Retinal pigment epithelial cell (primary cell): Measurements from ENCODE around the gene TCTA.

ENCODE experiments used
- DNase-seq: peaks from one replicate; pipeline ENCODE4 v3.0.0-alpha.2; 2010; ENCODE audit warnings: low read depth
- H3K4me3 ChIP-seq: 2 replicates; pipeline ENCODE4 v1.5.1; 2011; ENCODE audit warnings: mild to moderate bottlenecking, low read length, control low read depth, moderate library complexity
- TF ChIP-seq, protein P1 (sequence below): conservative IDR thresholded peaks from 2 replicates; pipeline ENCODE4 v1.5.1; 2011; ENCODE audit warnings: low read depth, low read length, control low read depth, inconsistent platforms

The TCTA gene

GRCh38 chr3:49460188-49460890 lies 48.1 kb downstream of the TCTA start:
- H3K4me3 ChIP-seq = no peak overlapping the region
- TF ChIP-seq, protein P1, sequence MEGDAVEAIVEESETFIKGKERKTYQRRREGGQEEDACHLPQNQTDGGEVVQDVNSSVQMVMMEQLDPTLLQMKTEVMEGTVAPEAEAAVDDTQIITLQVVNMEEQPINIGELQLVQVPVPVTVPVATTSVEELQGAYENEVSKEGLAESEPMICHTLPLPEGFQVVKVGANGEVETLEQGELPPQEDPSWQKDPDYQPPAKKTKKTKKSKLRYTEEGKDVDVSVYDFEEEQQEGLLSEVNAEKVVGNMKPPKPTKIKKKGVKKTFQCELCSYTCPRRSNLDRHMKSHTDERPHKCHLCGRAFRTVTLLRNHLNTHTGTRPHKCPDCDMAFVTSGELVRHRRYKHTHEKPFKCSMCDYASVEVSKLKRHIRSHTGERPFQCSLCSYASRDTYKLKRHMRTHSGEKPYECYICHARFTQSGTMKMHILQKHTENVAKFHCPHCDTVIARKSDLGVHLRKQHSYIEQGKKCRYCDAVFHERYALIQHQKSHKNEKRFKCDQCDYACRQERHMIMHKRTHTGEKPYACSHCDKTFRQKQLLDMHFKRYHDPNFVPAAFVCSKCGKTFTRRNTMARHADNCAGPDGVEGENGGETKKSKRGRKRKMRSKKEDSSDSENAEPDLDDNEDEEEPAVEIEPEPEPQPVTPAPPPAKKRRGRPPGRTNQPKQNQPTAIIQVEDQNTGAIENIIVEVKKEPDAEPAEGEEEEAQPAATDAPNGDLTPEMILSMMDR = no peak
- DNase-seq = no peak

DNA sequence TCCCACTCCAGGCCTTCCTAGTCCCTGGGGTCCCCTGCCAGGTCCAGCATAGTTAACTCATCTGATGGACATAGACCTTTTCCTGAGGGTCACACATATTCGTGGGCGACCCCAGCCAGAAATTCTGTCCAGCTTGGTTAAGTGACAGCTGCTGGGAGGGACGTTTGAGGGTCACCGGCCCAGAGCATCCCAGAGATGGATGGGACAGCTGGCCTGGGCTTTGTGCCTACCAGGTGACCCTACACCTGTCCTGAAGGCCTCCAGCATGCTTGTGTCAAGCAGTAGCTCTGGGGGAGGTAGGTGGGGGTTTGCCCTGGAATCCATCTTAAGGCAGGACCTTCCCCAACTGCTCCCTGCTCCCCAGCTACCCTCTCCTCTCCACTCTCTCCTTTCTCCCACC lies 48.7 kb downstream of the TCTA start:
- DNase-seq = no peak
- TF ChIP-seq, protein P1 = no peak
- no peak overlapping the region for H3K4me3 ChIP-seq

DNA sequence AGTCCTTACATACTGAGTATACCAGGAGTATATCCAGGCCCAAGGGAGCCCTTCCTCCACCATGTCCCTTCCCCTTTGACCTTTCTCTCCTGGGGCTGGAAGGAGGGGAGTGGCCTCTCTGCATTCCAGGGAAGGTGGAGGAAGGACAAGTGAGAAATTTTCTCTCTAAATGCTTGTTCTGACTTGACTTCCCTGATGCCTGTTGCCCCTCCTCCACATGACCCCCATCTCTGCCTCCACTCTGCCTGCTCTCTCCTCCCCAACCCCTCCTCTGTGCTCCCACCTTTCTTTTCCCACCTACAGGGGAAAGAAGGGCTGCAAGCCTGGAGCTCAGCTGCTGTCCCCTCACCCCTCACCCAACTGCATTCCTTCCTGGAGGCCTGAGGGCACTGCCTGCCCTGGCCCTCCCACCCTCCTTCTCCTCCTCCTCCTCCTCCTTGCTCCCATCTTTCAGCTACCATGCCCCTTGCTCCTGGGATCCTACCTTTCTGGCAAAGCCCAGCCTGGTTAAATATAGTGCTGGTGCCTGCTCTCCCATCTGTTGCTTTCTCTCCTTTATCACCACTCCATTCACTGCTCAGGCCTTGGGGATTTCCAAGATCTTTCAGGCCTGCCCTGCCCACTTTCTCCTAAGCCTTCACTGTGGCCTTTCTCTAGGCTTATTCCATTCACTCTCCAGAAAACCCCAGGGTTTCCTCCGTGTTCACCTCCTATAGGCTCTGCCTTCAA lies 49.4 kb downstream of the TCTA start:
- DNase-seq = no peak

GRCh38 chr3:49462222-49462621 lies 50.0 kb downstream of the TCTA start:
- H3K4me3 ChIP-seq = no peak overlapping the region

More for the DNA sequence above, 49.4 kb downstream of the TCTA start:
- H3K4me3 ChIP-seq = no peak overlapping the region
- TF ChIP-seq, protein P1 = no peak

GRCh38 chr3:49465270-49466034 lies 53.2 kb downstream of the TCTA start:
- TF ChIP-seq, protein P1 = no peak
- H3K4me3 ChIP-seq = no peak overlapping the region
- DNase-seq = no peak

More at GRCh38 chr3:49462222-49462621, 50.0 kb downstream of the TCTA start:
- TF ChIP-seq, protein P1 = no peak
- DNase-seq = no peak
